Measurements from ENCODE around the gene TMEM273. TPM values are rescaled to one million over a fixed set of nuclear protein-coding genes. Genes with fewer than 3 reads are reported as not detected.

TMEM273 gene
- polyA plus RNA-seq, 1 of the 3 experiments (the other 2 are of a cell fraction): not detected

- H3K36me3 ChIP-seq (replicated peaks in 1 of 2; ENCODE audit: control insufficient read depth in 1 of 2, insufficient read depth in 2 of 2, low read length in 1 of 2): no peaks in the 10 kb centered on the region
- no peak overlapping the region for H2AFZ ChIP-seq (ENCODE audit: low read depth)
- no peak overlapping the region for H3K4me2 ChIP-seq
- DNase-seq: no peak
- H3K4me3 ChIP-seq (ENCODE audit: low read depth in 2 of 2, low read length in 1 of 2): no peak overlapping the region
- H4K20me1 ChIP-seq (ENCODE audit: insufficient read depth): no peaks in the 10 kb centered on the region
- H3K27me3 ChIP-seq (ENCODE audit: insufficient read depth): no peaks in the 10 kb centered on the region
- H3K9me3 ChIP-seq: no peaks in the 10 kb centered on the region
- no peak overlapping the region; a peak in 1 of 4 replicates for H3K27ac ChIP-seq (ENCODE audit: low read depth in 2 of 2, low read length in 1 of 2)
- ChIA-PET CTCF (interaction anchor here (0.5 to 0.9 kb wide), 3 partner anchors 408 to 456 kb away, joined by 3 read pairs; no protein-coding TSS in a partner anchor), POLR2A (no interaction called here)
- WGBS (ENCODE audit: low lambda C conversion rate): 82% methylated on average over 3 of the region's 4 CpGs
- no peaks in the 10 kb centered on the region for H3K79me2 ChIP-seq (ENCODE audit: insufficient read depth)
- H3K9me2 ChIP-seq: no peaks in the 10 kb centered on the region
- no peak for TF ChIP-seq SIN3A (IDR thresholded peaks at IDR 0.05; ENCODE audit: borderline replicate concordance, low read depth, low read length)
- no peak for TF ChIP-seq TEAD4 (IDR thresholded peaks at IDR 0.05; ENCODE audit: borderline replicate concordance, insufficient read depth)
- no peak for TF ChIP-seq MAX (IDR thresholded peaks at IDR 0.05; ENCODE audit: low read depth)
- no peak for TF ChIP-seq USF1 (IDR thresholded peaks at IDR 0.05; ENCODE audit: borderline replicate concordance, low read depth)
- no peak for TF ChIP-seq ZBTB33 (IDR thresholded peaks at IDR 0.05; ENCODE audit: borderline replicate concordance, low read depth)
- no peak for TF ChIP-seq GABPA (IDR thresholded peaks at IDR 0.05; ENCODE audit: low read depth)
- no peak for TF ChIP-seq EZH2phosphoT487 (IDR thresholded peaks at IDR 0.05; ENCODE audit: borderline replicate concordance, low read depth)
- TF ChIP-seq TAF1 (IDR thresholded peaks at IDR 0.05; ENCODE audit: borderline replicate concordance, low read depth, low read length): no peak
- no peak for TF ChIP-seq RAD21 (IDR thresholded peaks at IDR 0.05; ENCODE audit: low read length)
- TF ChIP-seq RFX5 (IDR thresholded peaks at IDR 0.05; ENCODE audit: low read length): no peak
- TF ChIP-seq GATA2 (CRISPR knock-in tag; IDR thresholded peaks at IDR 0.05): no peak
- TF ChIP-seq POLR2AphosphoS5 (IDR thresholded peaks at IDR 0.05; ENCODE audit: low read depth, low read length): no peak
- TF ChIP-seq CHD2 (IDR thresholded peaks at IDR 0.05; ENCODE audit: low read length, partially characterized antibody): no peak
- TF ChIP-seq ELF1 (IDR thresholded peaks at IDR 0.05): no peak
- H3K4me1 ChIP-seq (ENCODE audit: control insufficient read depth in 1 of 2, insufficient read depth in 2 of 2, low read depth in 1 of 2, low read length in 1 of 2): peaks cover 0 to 37% of the 10 kb centered on the region in 2 experiments; a peak in 1 of 4 replicates
- no peak overlapping the region for H3K9ac ChIP-seq
- no peaks in the 10 kb centered on the region for H3F3A ChIP-seq (replicated peaks; ENCODE audit: insufficient read depth)
Measured at GRCh38 chr10:49110684-49111319, 77.4 kb downstream of the TMEM273 start.

All from SK-N-SH (cell line).